T-helper 2 cell treated with Interferon-gamma antibody and Interleukin-4, amounts not matched to agents 5 μg/mL and 100 μg/mL, for 36 hours (primary cell): ENCODE measurements around the gene DUSP12.

Source experiments
- DNase-seq: peaks from one replicate; pipeline ENCODE4 v3.0.0; 2021; ENCODE audit warnings: low spot score
- H3K27ac Mint-ChIP-seq: one replicate; pipeline ENCODE4 v1.8.0; 2021; ENCODE audit warnings: mild to moderate bottlenecking, mixed read lengths
- H3K27me3 Mint-ChIP-seq: one replicate; pipeline ENCODE4 v1.8.0; 2021; ENCODE audit warnings: low read depth, mixed read lengths
- H3K36me3 Mint-ChIP-seq: one replicate; pipeline ENCODE4 v1.8.0; 2021; ENCODE audit warnings: low read depth, mixed read lengths
- H3K4me1 Mint-ChIP-seq: one replicate; pipeline ENCODE4 v1.8.0; 2021; ENCODE audit warnings: low read depth, mixed read lengths
- H3K4me3 Mint-ChIP-seq: one replicate; pipeline ENCODE4 v1.8.0; 2022; ENCODE audit warnings: mild to moderate bottlenecking, moderate library complexity, mixed read lengths
- H3K9me3 Mint-ChIP-seq: one replicate; pipeline ENCODE4 v1.8.0; 2021; ENCODE audit warnings: mixed read lengths

DUSP12 gene

DNA sequence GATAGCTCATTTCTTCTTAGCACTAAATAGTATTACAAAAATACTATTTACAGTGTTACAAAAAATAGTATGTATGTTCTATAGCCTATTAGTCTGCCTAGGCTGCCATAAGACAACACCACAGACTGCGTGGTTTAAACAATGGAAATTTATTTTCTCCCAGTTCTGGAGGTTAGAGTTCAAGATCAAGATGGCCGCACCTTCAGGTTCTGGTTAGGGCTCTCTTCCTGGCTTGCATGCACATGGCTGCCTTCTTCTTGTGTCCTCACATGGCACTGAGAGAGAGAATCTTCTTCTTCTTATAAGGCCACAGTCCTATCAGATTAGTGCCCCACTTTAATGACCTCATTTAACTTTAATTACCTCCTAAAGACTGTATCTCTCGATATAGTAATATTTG is 20.7 kb downstream of the DUSP12 start:
- Mint-ChIP-seq H3K9me3 (no peaks in the 10 kb centered on the region), H3K36me3 (peaks cover 5% of the 10 kb centered on the region), H3K27ac (peak overlapping the region; percentile 79), H3K4me3 (peak overlapping the region; percentile 49), H3K27me3 (no peaks in the 10 kb centered on the region), H3K4me1 (peaks cover 36% of the 10 kb centered on the region)
- DNase-seq: no peak

DNA sequence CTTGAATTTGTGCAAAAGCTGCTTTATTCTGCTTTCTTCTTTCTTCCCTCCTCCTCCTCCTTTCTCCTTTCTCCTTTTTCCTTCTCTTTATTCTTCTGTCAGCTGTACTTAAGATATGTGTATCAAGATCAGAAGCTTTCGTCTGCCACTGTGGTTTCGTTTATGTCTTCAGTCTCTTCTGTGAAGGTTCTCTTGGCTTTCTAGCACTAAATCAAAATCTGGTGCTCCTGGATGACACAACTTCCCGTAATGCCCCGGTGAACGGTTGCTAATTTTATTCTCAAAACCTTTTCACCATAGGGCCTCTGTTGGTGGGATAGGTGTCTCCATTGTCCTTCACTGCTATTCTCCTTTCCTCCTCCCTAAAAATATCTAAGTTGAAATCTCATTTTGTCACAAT is 21.6 kb downstream of the DUSP12 start:
- Mint-ChIP-seq H3K27ac (no peak overlapping the region), H3K36me3 (peaks cover 5% of the 10 kb centered on the region), H3K4me3 (no peak overlapping the region), H3K9me3 (no peaks in the 10 kb centered on the region), H3K4me1 (peaks cover 35% of the 10 kb centered on the region), H3K27me3 (no peaks in the 10 kb centered on the region)
- DNase-seq: no peak

DNA sequence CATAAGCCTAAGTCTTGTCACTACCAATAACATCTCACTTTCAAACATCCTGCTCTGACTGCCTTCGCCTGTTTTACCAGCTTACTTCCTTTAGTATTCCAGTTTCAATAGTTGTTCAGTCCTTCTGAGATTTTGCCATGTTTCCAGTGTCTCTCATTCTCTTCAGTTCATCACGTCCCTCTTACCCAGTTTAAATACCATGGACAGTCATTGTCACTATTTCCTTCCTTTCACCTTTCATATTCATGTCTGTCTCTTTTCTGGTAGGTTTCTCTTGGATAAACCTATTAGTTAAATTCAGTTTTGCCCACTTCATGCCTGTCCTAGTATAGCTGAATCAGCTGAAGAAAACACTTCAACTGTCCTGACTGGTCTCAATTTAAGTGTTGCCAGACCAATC is 22.4 kb downstream of the DUSP12 start:
- Mint-ChIP-seq H3K27ac (no peak overlapping the region), H3K4me1 (peaks cover 33% of the 10 kb centered on the region), H3K27me3 (no peaks in the 10 kb centered on the region), H3K4me3 (no peak overlapping the region), H3K9me3 (no peaks in the 10 kb centered on the region), H3K36me3 (peaks cover 5% of the 10 kb centered on the region)
- no peak for DNase-seq

DNA sequence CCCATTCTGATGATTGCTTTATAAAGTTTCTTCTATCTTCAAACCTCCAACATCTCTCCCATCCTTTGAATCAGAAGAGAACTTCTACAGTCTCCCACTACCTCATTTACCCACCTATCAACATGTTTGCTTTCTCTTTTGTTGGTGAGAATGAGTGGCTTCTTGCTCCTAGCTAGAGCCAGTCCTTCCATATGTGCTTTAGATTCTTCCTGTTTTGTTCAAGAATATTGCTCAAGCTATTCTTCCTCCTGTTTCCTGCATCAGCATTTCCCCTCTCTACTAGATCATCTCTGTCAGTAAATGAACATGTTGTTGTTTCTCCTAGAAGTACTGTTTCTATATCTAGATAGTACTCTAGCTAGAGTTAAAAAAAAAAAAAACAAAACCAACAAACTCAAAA is 22.8 kb downstream of the DUSP12 start:
- no peak overlapping the region for H3K4me3 Mint-ChIP-seq
- no peak overlapping the region for H3K27ac Mint-ChIP-seq
- peaks cover 29% of the 10 kb centered on the region for H3K4me1 Mint-ChIP-seq
- DNase-seq: no peak
- H3K36me3 Mint-ChIP-seq: peaks cover 5% of the 10 kb centered on the region
- no peaks in the 10 kb centered on the region for H3K27me3 Mint-ChIP-seq
- no peaks in the 10 kb centered on the region for H3K9me3 Mint-ChIP-seq

DNA sequence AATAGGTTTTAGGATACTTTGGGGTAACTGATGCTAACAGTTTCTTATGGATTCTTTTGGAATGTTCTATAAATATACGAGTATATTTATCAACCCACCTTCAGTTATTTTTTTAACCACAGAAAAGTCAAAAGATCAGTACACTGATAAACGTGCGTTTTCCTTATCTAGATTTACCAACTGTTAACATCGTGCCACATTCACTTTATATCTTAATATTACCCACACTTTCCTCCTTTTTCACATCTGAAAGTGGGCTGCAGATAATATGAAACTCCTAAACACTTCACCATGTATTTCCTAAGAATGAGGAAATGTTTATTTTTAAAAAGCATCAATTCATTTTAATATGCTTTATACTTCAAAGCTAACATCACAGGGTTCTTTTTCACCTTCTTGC is 24.2 kb downstream of the DUSP12 start:
- no peaks in the 10 kb centered on the region for H3K9me3 Mint-ChIP-seq
- peaks cover 22% of the 10 kb centered on the region for H3K4me1 Mint-ChIP-seq
- no peak overlapping the region for H3K27ac Mint-ChIP-seq
- peaks cover 7% of the 10 kb centered on the region for H3K36me3 Mint-ChIP-seq
- H3K4me3 Mint-ChIP-seq: no peak overlapping the region
- H3K27me3 Mint-ChIP-seq: no peaks in the 10 kb centered on the region
- DNase-seq: no peak

DNA sequence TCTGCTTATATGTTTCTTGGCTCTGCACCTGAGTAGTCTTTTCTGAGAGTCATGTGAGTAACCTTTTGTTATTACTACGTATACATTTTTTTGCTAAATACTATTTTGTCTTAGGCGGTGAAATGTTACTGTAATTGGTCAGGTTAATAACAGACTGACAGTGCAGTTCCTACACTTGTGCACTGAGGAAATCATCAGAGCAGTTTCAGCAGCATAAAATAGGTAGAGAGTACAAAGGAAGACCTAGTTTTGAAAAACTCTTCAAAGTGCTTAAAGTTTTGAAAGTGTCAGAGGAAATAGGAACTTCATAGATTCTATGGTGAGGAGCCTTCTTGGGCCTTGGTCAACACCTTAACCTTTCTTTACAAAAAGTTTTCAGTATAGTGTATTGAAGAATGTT is 27.7 kb downstream of the DUSP12 start:
- no peak for DNase-seq
- no peaks in the 10 kb centered on the region for H3K27me3 Mint-ChIP-seq
- H3K4me3 Mint-ChIP-seq: no peak overlapping the region
- H3K27ac Mint-ChIP-seq: no peak overlapping the region
- H3K9me3 Mint-ChIP-seq: no peaks in the 10 kb centered on the region
- H3K4me1 Mint-ChIP-seq: peaks cover 22% of the 10 kb centered on the region
- H3K36me3 Mint-ChIP-seq: peaks cover 22% of the 10 kb centered on the region

DNA sequence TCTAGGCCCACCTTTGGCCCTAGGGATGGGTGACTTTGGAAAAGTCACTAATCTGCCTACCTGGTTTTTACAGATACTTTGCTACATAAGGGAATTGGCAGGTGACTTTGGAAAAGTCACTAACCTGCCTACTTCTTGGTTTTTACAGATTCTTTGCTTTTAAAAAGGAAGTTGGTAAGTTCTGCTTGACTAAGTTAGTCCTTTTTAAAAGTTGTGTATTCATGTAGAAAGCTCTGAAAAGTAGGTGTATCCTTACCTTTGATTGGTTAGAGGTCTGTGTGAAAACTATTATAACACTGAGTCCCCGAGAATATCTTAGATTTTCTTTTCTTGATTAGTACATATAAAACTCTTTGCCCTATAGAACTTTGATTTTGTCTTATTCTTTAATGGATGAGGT is 28.9 kb downstream of the DUSP12 start:
- Mint-ChIP-seq H3K27ac (no peak overlapping the region), H3K36me3 (peaks cover 32% of the 10 kb centered on the region), H3K4me3 (no peak overlapping the region), H3K27me3 (no peaks in the 10 kb centered on the region), H3K4me1 (peaks cover 26% of the 10 kb centered on the region), H3K9me3 (no peaks in the 10 kb centered on the region)
- DNase-seq: no peak

DNA sequence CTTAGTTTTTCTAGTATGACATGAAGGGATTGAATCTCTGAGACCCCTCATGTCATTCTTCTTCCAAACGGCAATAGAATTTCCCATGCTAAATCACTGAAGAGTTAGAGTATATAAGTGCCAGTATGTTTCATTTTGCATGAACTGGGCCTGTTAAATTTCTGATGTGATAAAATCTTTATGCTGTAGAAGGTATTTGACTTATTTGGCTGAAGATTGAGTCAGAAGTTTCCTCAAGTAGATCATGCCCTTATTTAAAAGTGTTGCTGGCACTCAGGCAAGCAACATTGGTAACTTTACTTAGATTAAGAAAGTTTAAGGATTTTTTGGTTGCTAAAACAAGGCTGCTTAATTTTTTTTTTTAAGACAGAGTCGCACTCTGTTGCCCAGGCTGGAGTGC is 29.8 kb downstream of the DUSP12 start:
- no peaks in the 10 kb centered on the region for H3K27me3 Mint-ChIP-seq

DNA sequence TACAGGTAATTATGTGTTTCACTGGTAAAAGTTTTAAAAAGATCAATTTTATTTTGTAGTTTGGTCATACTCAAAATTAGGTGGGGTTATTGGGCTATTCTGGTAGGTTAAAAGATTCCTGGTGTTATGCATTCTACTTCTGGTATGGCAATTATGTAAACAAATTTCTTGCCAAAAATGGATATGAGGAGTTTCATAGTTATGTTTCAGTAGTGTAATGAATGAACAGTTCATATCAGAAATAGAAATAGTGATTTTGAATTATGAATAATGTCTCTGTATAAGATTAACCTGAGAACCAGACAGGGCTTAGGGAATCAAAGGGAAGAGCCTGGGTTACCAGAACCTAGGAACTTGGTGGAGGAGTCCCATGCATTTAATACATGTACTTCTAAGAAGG is 32.4 kb downstream of the DUSP12 start:
- Mint-ChIP-seq H3K27me3 (no peaks in the 10 kb centered on the region), H3K27ac (no peak overlapping the region), H3K9me3 (no peaks in the 10 kb centered on the region), H3K36me3 (peaks cover 52% of the 10 kb centered on the region), H3K4me3 (no peak overlapping the region), H3K4me1 (peaks cover 21% of the 10 kb centered on the region)
- no peak for DNase-seq

More for the DNA sequence above, 29.8 kb downstream of the DUSP12 start:
- Mint-ChIP-seq H3K27ac (no peak overlapping the region), H3K4me1 (peaks cover 19% of the 10 kb centered on the region), H3K4me3 (no peak overlapping the region), H3K9me3 (no peaks in the 10 kb centered on the region), H3K36me3 (peaks cover 36% of the 10 kb centered on the region)
- DNase-seq: no peak

DNA sequence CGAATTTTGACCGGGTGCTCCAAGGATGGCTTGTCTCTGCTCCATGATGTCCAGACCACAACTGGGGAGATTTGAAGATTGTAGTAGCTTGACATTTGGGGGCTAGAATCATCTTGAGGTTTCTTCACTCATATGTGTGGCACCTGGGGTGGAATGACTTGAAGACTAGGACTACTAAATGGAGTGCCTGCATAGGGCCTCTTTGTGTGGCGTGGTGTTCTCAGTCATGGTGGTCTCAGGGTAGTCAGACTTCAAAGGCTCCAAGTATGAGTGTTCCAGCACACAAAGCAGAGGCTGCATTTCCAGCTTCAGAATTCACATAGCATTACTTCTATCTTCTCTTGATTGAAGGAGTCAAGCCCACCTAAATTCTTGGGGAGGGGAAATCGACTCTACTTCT is 33.3 kb downstream of the DUSP12 start:
- Mint-ChIP-seq H3K27me3 (no peaks in the 10 kb centered on the region), H3K9me3 (no peaks in the 10 kb centered on the region), H3K27ac (no peak overlapping the region), H3K4me1 (peaks cover 21% of the 10 kb centered on the region), H3K36me3 (peaks cover 54% of the 10 kb centered on the region), H3K4me3 (no peak overlapping the region)
- no peak for DNase-seq

DNA sequence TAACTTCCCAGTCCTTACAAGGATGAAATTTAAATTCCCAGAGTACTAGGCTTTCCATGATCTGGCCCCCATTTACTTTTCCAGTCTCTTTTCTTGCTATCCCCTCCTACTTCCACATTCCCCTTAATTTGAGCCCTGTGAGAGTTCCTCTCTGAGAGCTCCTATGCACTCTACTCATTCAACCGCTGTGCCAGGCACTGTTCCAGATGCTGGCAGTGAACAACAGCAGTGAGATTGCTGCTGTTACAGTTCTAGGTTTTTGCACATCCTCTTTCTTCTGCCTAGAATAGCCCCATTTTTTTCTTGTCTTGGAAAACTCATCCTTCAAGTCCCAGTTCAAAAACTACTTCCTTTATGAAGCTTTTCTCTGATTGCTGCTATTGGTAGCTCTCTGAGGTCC is 35.4 kb downstream of the DUSP12 start:
- H3K27ac Mint-ChIP-seq: no peak overlapping the region
- no peaks in the 10 kb centered on the region for H3K27me3 Mint-ChIP-seq
- no peak for DNase-seq
- H3K4me1 Mint-ChIP-seq: peaks cover 27% of the 10 kb centered on the region
- peaks cover 53% of the 10 kb centered on the region for H3K36me3 Mint-ChIP-seq
- no peaks in the 10 kb centered on the region for H3K9me3 Mint-ChIP-seq
- no peak overlapping the region for H3K4me3 Mint-ChIP-seq

DNA sequence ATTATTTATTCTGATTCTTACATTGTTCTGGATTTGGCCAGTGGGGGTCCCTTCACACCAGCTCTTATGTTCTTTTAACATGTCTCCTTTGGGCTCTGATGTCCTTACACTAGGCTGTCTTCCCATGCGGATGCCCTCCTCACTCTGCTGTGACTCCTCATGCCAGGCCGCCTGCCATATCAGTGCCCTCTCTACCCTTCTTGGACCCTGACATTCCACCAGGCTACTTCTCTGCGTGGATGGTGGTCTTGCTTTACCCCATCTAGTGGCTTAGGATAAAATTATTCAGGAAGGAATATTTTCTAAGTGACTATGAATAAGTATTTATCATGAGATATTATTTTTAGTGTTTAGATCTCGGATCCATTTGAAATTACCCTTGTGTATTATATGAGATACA is 37.8 kb downstream of the DUSP12 start:
- H3K36me3 Mint-ChIP-seq: peaks cover 52% of the 10 kb centered on the region

DNA sequence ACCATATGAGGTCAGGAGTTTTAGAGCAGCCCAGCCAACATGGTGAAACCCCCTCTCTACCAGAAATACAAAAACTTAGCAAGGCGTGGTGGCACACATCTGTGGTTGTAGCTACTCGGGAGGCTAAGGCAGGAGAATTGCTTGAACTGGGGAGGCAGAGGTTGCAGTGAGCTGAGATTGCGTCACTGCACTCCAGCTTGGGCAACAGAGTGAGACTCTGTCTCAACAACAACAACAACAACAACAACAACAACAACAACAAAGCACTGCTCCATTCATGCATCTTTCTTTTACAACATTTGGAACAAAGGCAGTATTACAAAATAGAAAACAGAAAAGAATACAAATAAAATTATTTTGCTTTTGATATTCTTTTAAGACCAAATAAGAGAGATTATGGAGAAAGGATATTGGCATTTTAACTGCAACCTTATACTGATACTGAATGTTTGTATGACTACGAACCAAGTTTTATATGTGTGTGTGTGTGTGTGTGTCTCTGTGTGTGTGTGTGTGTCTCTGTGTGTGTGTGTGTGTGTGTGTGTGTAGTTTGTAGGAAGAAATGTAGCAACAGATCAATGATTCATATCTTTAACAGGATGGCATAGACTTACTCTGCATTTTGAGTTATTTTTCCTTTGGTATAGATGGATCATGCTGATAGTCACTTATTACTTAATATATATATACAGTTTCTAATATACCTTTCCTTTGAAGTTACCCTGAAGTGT is 41.2 kb downstream of the DUSP12 start:
- peaks cover 54% of the 10 kb centered on the region for H3K36me3 Mint-ChIP-seq
- DNase-seq: no peak
- H3K4me3 Mint-ChIP-seq: peak overlapping the region; percentile 60
- no peaks in the 10 kb centered on the region for H3K9me3 Mint-ChIP-seq
- H3K27ac Mint-ChIP-seq: peak overlapping the region; percentile 79
- no peaks in the 10 kb centered on the region for H3K27me3 Mint-ChIP-seq
- peaks cover 47% of the 10 kb centered on the region for H3K4me1 Mint-ChIP-seq

More for the DNA sequence above, 37.8 kb downstream of the DUSP12 start:
- Mint-ChIP-seq H3K4me1 (peaks cover 41% of the 10 kb centered on the region), H3K27me3 (no peaks in the 10 kb centered on the region), H3K4me3 (no peak overlapping the region), H3K9me3 (no peaks in the 10 kb centered on the region), H3K27ac (no peak overlapping the region)
- no peak for DNase-seq

DNA sequence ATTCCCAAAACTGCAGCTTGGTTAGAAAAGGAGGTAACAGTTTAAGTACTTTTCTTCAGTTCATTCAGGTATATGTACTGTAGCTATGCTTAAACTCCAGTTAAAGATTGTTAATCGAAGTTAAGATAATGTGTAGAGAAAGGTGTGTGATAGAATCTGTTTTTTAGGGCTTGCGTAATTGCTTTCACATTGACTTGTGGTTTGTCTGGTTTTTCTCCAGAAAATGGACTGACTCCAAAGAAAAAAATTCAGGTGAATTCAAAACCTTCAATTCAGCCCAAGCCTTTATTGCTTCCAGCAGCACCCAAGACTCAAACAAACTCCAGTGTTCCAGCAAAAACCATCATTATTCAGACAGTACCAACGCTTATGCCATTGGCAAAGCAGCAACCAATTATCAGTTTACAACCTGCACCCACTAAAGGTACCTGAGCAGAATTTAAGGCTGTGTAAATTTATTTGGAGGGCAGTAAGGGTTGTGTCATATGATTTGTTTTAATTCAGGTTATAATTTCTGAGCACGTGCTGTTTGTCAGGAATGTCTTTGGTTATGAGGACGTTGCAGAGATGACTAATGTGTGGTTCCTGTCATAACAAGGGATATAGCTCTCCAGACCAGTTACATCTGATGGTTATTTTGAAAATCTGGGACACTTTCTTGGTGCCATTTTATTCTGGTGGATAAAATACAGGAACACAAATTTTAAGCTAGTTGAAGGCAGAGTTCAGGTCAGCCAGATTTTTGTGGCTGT is 42.5 kb downstream of the DUSP12 start:
- no peak for DNase-seq
- peak overlapping the region; percentile 60 for H3K4me3 Mint-ChIP-seq
- H3K4me1 Mint-ChIP-seq: peaks cover 45% of the 10 kb centered on the region
- H3K36me3 Mint-ChIP-seq: peaks cover 53% of the 10 kb centered on the region
- no peaks in the 10 kb centered on the region for H3K9me3 Mint-ChIP-seq
- H3K27me3 Mint-ChIP-seq: no peaks in the 10 kb centered on the region
- peak overlapping the region; percentile 79 for H3K27ac Mint-ChIP-seq
